H1 (cell line): Measurements from ENCODE around the gene JPH2. TPM values are rescaled to one million over a fixed set of nuclear protein-coding genes. Genes with fewer than 3 reads are reported as not detected.

Experiments
- CTCF ChIA-PET: fragments of 300-600 bp; sonication (Branson Sonifier 250); formaldehyde crosslinking; loops from one replicate; lab custom pipeline; 2021; ENCODE audit not compliant: partially characterized antibody; lab: Charles Lee
- POLR2A ChIA-PET: fragments of 300-600 bp; sonication (Branson Sonifier 250); formaldehyde crosslinking; loops from one replicate; lab custom pipeline; 2021; ENCODE audit warnings: inconsistent platforms; ENCODE audit not compliant: partially characterized antibody; lab: Charles Lee
- DNase-seq, 2 experiments: peaks; one replicate each; pipeline versions ENCODE4 v3.0.0 to v3.0.0-alpha.2; 2010 to 2022; ENCODE audit warnings: low spot score in 2 of 2, low read depth in 1 of 2, mixed read lengths in 1 of 2
- FAIRE-seq: peaks from 2 replicates; lab custom pipeline; 2011; peaks lifted over from hg19 to GRCh38; lab: Jason Lieb, UNC
- H2AFZ ChIP-seq: 2 replicates; pipeline ENCODE4 v1.8.1; 2012; ENCODE audit warnings: low read length, inconsistent platforms
- H2AK5ac ChIP-seq: 2 replicates; pipeline ENCODE4 v1.6.1; 2013; ENCODE audit warnings: low read depth, low read length
- H2BK120ac ChIP-seq: replicated peaks from 2 replicates; pipeline ENCODE3; 2013; ENCODE audit warnings: low read depth, low read length, inconsistent platforms
- H2BK12ac ChIP-seq: 2 replicates; pipeline ENCODE4 v1.6.1; 2013; ENCODE audit warnings: low read depth, low read length
- H2BK15ac ChIP-seq: 2 replicates; pipeline ENCODE4 v1.6.1; 2013; ENCODE audit warnings: low read length
- H2BK20ac ChIP-seq: 2 replicates; pipeline ENCODE4 v1.6.1; 2013; ENCODE audit warnings: low read length
- H2BK5ac ChIP-seq: 2 replicates; pipeline ENCODE4 v1.6.1; 2013; ENCODE audit warnings: low read depth, low read length
- H3K14ac ChIP-seq: 2 replicates; pipeline ENCODE4 v1.6.1; 2013; ENCODE audit warnings: inconsistent platforms; ENCODE audit not compliant: insufficient read length
- H3K18ac ChIP-seq: 2 replicates; pipeline ENCODE4 v1.6.1; 2013; ENCODE audit warnings: low read length; ENCODE audit errors: extremely low read depth
- H3K23ac ChIP-seq: 2 replicates; pipeline ENCODE4 v1.6.1; 2013; ENCODE audit warnings: inconsistent platforms; ENCODE audit not compliant: insufficient read length
- H3K23me2 ChIP-seq: 2 replicates; pipeline ENCODE4 v1.6.1; 2013; ENCODE audit warnings: low read depth, low read length
- H3K27ac ChIP-seq: 2 replicates; pipeline ENCODE4 v1.6.1; 2011; ENCODE audit warnings: low read depth, low read length, inconsistent platforms
- H3K27me3 ChIP-seq, 4 experiments: replicated peaks in 1 of 4; 1 replicate in 1 of 4; 2 replicates in 3 of 4; pipeline versions ENCODE4 v1.6.1 to v1.8.1; 2011 to 2013; ENCODE audit warnings: low read length in 3 of 4, mild to moderate bottlenecking in 3 of 4, inconsistent platforms in 2 of 4, mixed read lengths in 2 of 4, moderate library complexity in 1 of 4; ENCODE audit not compliant: control insufficient read depth in 3 of 4, insufficient read depth in 3 of 4; ENCODE audit errors: extremely low read depth in 1 of 4
- H3K36me3 ChIP-seq, 4 experiments: 2 replicates each; pipeline versions ENCODE4 v1.6.1 to v1.8.1; 2011 to 2013; ENCODE audit warnings: mild to moderate bottlenecking in 4 of 4, low read length in 3 of 4, moderate library complexity in 2 of 4, control low read depth in 1 of 4, inconsistent platforms in 1 of 4; ENCODE audit not compliant: insufficient read depth in 4 of 4, control insufficient read depth in 2 of 4
- H3K4ac ChIP-seq: replicated peaks from 2 replicates; pipeline ENCODE3; 2013; ENCODE audit warnings: low read length, low read depth, mixed read lengths, inconsistent platforms; ENCODE audit not compliant: insufficient read length
- H3K4me1 ChIP-seq, 4 experiments: replicated peaks in 1 of 4; 1 replicate in 1 of 4; 2 replicates in 3 of 4; pipeline versions ENCODE4 v1.6.1 to v1.8.1; 2011 to 2013; ENCODE audit warnings: low read length in 3 of 4, inconsistent platforms in 2 of 4, mixed read lengths in 1 of 4; ENCODE audit not compliant: insufficient read depth in 4 of 4, control insufficient read depth in 3 of 4
- H3K4me2 ChIP-seq, 2 experiments: 2 replicates each; pipeline versions ENCODE4 v1.6.1 to v1.8.1; 2011 to 2013; ENCODE audit warnings: low read depth in 2 of 2, low read length in 2 of 2, control low read depth in 1 of 2, inconsistent platforms in 1 of 2, mild to moderate bottlenecking in 1 of 2; ENCODE audit not compliant: insufficient read depth in 1 of 2
- H3K4me3 ChIP-seq, 4 experiments: fragments of 200-600, 300-600 bp in 1 of 4; sonication (generic), shearing (Covaris generic), sonication (Bioruptor Twin) in 1 of 4; 2 replicates each; pipeline versions ENCODE4 v1.5.1 to v1.8.1; 2011 to 2016; ENCODE audit warnings: low read length in 4 of 4, low read depth in 3 of 4, control low read depth in 2 of 4, inconsistent platforms in 2 of 4, mild to moderate bottlenecking in 2 of 4, mixed read lengths in 1 of 4, moderate library complexity in 1 of 4; ENCODE audit not compliant: insufficient read depth in 2 of 4; ENCODE audit errors: extremely low read depth in 1 of 4
- H3K56ac ChIP-seq: replicated peaks from 2 replicates; pipeline ENCODE3; 2013; ENCODE audit warnings: low read depth, mild to moderate bottlenecking, mixed read lengths, low read length, inconsistent platforms; ENCODE audit not compliant: insufficient read length
- H3K79me1 ChIP-seq: 2 replicates; pipeline ENCODE4 v1.6.1; 2013; ENCODE audit warnings: low read depth, low read length, control low read depth
- H3K79me2 ChIP-seq, 2 experiments: 2 replicates each; pipeline versions ENCODE4 v1.6.1 to v1.8.1; 2012 to 2013; ENCODE audit warnings: low read length in 2 of 2, mild to moderate bottlenecking in 2 of 2, inconsistent platforms in 1 of 2; ENCODE audit not compliant: insufficient read depth in 2 of 2, control insufficient read depth in 1 of 2
- H3K9ac ChIP-seq, 4 experiments: replicated peaks in 1 of 4; 1 replicate in 1 of 4; 2 replicates in 3 of 4; pipeline versions ENCODE4 v1.6.1 to v1.8.1; 2011 to 2013; ENCODE audit warnings: low read depth in 3 of 4, low read length in 3 of 4, control low read depth in 2 of 4, mild to moderate bottlenecking in 2 of 4, moderate library complexity in 2 of 4, inconsistent platforms in 1 of 4; ENCODE audit errors: extremely low read depth in 1 of 4
- H3K9me3 ChIP-seq, 2 experiments: 2 replicates each; pipeline versions ENCODE4 v1.6.1 to v1.8.1; 2012 to 2013; ENCODE audit warnings: mild to moderate bottlenecking in 2 of 2, moderate library complexity in 2 of 2, control low read depth in 1 of 2, inconsistent platforms in 1 of 2, low read depth in 1 of 2, low read length in 1 of 2, mixed read lengths in 1 of 2; ENCODE audit not compliant: insufficient read depth in 2 of 2
- H4K20me1 ChIP-seq, 2 experiments: replicated peaks in 1 of 2; 2 replicates each; pipeline versions ENCODE3 to v1.8.1; 2011 to 2013; ENCODE audit warnings: inconsistent platforms in 2 of 2, low read length in 2 of 2, mild to moderate bottlenecking in 1 of 2; ENCODE audit not compliant: insufficient read depth in 2 of 2, control insufficient read depth in 1 of 2
- H4K5ac ChIP-seq: 2 replicates; pipeline ENCODE4 v1.6.1; 2013; ENCODE audit warnings: low read length, low read depth, mixed read lengths, inconsistent platforms; ENCODE audit not compliant: insufficient read length
- H4K8ac ChIP-seq: 2 replicates; pipeline ENCODE4 v1.8.0; 2013; ENCODE audit warnings: mild to moderate bottlenecking, moderate library complexity, low read length, inconsistent platforms; ENCODE audit not compliant: insufficient read depth; ENCODE audit errors: extremely low read depth
- H4K91ac ChIP-seq: replicated peaks from 2 replicates; pipeline ENCODE3; 2013; ENCODE audit warnings: low read length, mixed read lengths, inconsistent platforms; ENCODE audit not compliant: insufficient read length
- ASH2L ChIP-seq: fragments of 200-600, 300-600 bp; sonication (generic); IDR thresholded peaks from one replicate; pipeline ENCODE4 v1.7.1; 2017; ENCODE audit warnings: low read length
- CHD2 ChIP-seq: IDR thresholded peaks from 2 replicates; pipeline ENCODE4 v1.6.1; 2012; ENCODE audit warnings: low read length, improper control_type of control experiment
- CREB1 ChIP-seq: IDR thresholded peaks from 2 replicates; pipeline ENCODE4 v1.6.1; 2012; ENCODE audit warnings: inconsistent platforms
- FOSL1 ChIP-seq: IDR thresholded peaks from 2 replicates; pipeline ENCODE4 v1.6.1; 2011; ENCODE audit warnings: mild to moderate bottlenecking, low read depth, low read length, moderate library complexity; ENCODE audit not compliant: insufficient read depth
- GABPA ChIP-seq: IDR thresholded peaks from 2 replicates; pipeline ENCODE4 v1.6.1; 2011; ENCODE audit warnings: mild to moderate bottlenecking, low read length, moderate library complexity, borderline replicate concordance; ENCODE audit not compliant: insufficient read depth
- KDM1A ChIP-seq: fragments of 200-600, 300-600 bp; sonication (generic); IDR thresholded peaks from 2 replicates; pipeline ENCODE4 v1.7.1; 2016; ENCODE audit warnings: mild to moderate bottlenecking, low read length, borderline replicate concordance
- SP1 ChIP-seq: IDR thresholded peaks from 2 replicates; pipeline ENCODE4 v1.6.1; 2011; ENCODE audit warnings: low read depth, low read length
- SP4 ChIP-seq: IDR thresholded peaks from 2 replicates; pipeline ENCODE4 v1.6.1; 2012; ENCODE audit warnings: low read length, inconsistent platforms
- WGBS, 2 experiments: shearing (Covaris generic) in 1 of 2; methylation state at CpG; one replicate each; pipeline versions ENCODE4 v1.1.6 to v1.1.7; 2013 to 2015; ENCODE audit warnings: low lambda C conversion rate in 2 of 2, mixed read lengths in 2 of 2, inconsistent platforms in 1 of 2, low coverage in 1 of 2, missing lambda C conversion rate in 1 of 2; ENCODE audit not compliant: insufficient replicate concordance in 2 of 2, insufficient coverage in 1 of 2, insufficient read length in 1 of 2; ENCODE audit errors: extremely low coverage in 1 of 2, missing lambda C conversion rate in 1 of 2; 5-methylcytosine and 5-hydroxymethylcytosine counted together
- polyA plus RNA-seq, 7 experiments: library from polyadenylated mRNA; depleted of rRNA in 3 of 7; stranded (reverse) in 5 of 7; unstranded in 2 of 7; fragments of >200 nt in 5 of 7; fragments of 200-250 nt in 2 of 7; gene quantifications; 1 replicate in 5 of 7; 2 replicates in 1 of 7; 4 replicates in 1 of 7; pipeline versions ENCODE4 v1.2.1 to v1.2.3, GENCODE V29; 2011 to 2013; ENCODE audit warnings: missing spikeins in 2 of 7, mixed read lengths in 2 of 7
- total RNA-seq: library from RNA; stranded (reverse); fragmentation: NEBNext Ultra II Directional; extraction: Animal tissue kit (Norgen Biotek cat#: 25700); gene quantifications from 2 replicates; pipeline ENCODE4 v1.2.1, GENCODE V29; 2021
- TF ChIP-seq, protein P1 (sequence below): IDR thresholded peaks from 2 replicates; pipeline ENCODE4 v1.6.1; 2012; ENCODE audit warnings: low read length, inconsistent platforms
- TF ChIP-seq, protein P2 (sequence below): IDR thresholded peaks from 2 replicates; pipeline ENCODE4 v1.6.1; 2012; ENCODE audit warnings: inconsistent platforms
- TF ChIP-seq, protein P3 (sequence below): IDR thresholded peaks from 2 replicates; pipeline ENCODE4 v1.6.1; 2012; ENCODE audit warnings: inconsistent platforms

The JPH2 gene
- total and polyA plus RNA-seq, 2 of the 8 experiments (the other 6 are each of a cell fraction or from before 2014, with no cell fraction given): 0.59 to 1.3 TPM

DNA sequence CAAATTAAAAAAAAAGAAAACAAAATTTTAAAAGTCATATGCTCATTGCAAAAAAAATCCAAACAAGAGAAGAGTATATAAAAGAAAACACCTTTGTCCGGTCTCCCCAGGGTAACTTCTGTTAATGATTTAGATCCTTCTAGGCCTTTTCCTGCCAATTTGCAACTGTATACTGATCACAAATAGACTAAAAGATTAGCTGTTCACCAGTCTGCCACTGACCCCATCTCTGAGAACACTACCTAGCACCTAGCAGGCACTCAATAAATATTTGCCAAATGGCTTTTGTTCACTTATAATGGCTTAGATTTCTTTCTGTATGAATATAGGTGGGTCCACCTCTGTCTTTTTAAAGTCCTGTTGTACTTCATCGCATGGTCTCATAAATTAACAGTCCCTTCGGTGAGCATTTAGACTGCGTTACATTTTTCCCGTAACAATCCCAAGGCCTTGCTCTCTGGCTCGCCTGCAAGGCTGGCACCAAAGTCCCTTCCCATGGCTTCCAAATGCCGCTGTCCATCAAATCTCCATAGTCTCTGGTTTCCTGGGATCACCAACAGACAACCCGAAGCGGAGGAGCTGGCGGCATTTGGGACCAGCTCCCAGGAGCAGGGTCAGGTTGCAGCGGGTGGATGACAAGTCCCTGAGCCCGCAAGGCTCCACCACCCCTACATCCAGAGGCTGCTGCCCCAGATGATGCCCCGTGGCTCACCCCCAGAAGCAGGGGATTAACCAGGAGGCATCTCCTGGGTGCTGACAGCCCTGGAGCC lies 11.8 kb downstream of the JPH2 start:
- no peak overlapping the region for H2BK120ac ChIP-seq
- H3K79me1 ChIP-seq: no peaks in the 10 kb centered on the region
- no peak overlapping the region for H2BK20ac ChIP-seq
- H3K14ac ChIP-seq: no peak overlapping the region
- H3K23ac ChIP-seq: no peak overlapping the region
- H3K9me3 ChIP-seq: no peaks in the 10 kb centered on the region
- H2AFZ ChIP-seq: no peak overlapping the region
- H3K18ac ChIP-seq: no peak overlapping the region
- no peaks in the 10 kb centered on the region; the same call in 1 of the 2 replicates for H3K23me2 ChIP-seq
- no peaks in the 10 kb centered on the region for H3K27me3 ChIP-seq
- DNase-seq (no peak), FAIRE-seq (no peak)
- H2BK15ac ChIP-seq: no peak overlapping the region
- H3K56ac ChIP-seq: no peak overlapping the region
- CTCF ChIA-PET: interaction anchor here (1.0 to 1.2 kb wide), 2 partner anchors 9 to 59 kb away, joined by 3 read pairs; no protein-coding TSS in a partner anchor
- no peak overlapping the region for H4K91ac ChIP-seq
- no peaks in the 10 kb centered on the region for H3K36me3 ChIP-seq
- no peak overlapping the region for H2AK5ac ChIP-seq
- no peak overlapping the region for H4K8ac ChIP-seq
- POLR2A ChIA-PET: no interaction called here
- no peak overlapping the region for H4K5ac ChIP-seq
- H3K4ac ChIP-seq: no peak overlapping the region
- H3K4me2 ChIP-seq: no peak overlapping the region
- H2BK12ac ChIP-seq: no peak overlapping the region
- H3K4me1 ChIP-seq: no peaks in the 10 kb centered on the region
- no peak overlapping the region for H3K27ac ChIP-seq
- no peaks in the 10 kb centered on the region for H4K20me1 ChIP-seq
- WGBS, 2 experiments: 87% methylated on average over 13 of the region's 13 CpGs; no CpG with 5 or more reads in 1 of the 2 experiments
- no peak overlapping the region for H3K9ac ChIP-seq
- H3K4me3 ChIP-seq: no peak overlapping the region
- H2BK5ac ChIP-seq: no peak overlapping the region
- H3K79me2 ChIP-seq: no peaks in the 10 kb centered on the region
- TF ChIP-seq SP4 (no peak), SP1 (no peak), GABPA (no peak), ASH2L (no peak), CREB1 (no peak), CHD2 (no peak), KDM1A (no peak), FOSL1 (no peak)
- TF ChIP-seq, protein P1, sequence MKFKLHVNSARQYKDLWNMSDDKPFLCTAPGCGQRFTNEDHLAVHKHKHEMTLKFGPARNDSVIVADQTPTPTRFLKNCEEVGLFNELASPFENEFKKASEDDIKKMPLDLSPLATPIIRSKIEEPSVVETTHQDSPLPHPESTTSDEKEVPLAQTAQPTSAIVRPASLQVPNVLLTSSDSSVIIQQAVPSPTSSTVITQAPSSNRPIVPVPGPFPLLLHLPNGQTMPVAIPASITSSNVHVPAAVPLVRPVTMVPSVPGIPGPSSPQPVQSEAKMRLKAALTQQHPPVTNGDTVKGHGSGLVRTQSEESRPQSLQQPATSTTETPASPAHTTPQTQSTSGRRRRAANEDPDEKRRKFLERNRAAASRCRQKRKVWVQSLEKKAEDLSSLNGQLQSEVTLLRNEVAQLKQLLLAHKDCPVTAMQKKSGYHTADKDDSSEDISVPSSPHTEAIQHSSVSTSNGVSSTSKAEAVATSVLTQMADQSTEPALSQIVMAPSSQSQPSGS: no peak
- TF ChIP-seq, protein P2, sequence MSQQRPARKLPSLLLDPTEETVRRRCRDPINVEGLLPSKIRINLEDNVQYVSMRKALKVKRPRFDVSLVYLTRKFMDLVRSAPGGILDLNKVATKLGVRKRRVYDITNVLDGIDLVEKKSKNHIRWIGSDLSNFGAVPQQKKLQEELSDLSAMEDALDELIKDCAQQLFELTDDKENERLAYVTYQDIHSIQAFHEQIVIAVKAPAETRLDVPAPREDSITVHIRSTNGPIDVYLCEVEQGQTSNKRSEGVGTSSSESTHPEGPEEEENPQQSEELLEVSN: no peak
- TF ChIP-seq, protein P3, sequence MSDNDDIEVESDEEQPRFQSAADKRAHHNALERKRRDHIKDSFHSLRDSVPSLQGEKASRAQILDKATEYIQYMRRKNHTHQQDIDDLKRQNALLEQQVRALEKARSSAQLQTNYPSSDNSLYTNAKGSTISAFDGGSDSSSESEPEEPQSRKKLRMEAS: no peak
